IMR-90 (cell line): ENCODE data around the gene ING5. TPM values are rescaled to one million over a fixed set of nuclear protein-coding genes. Genes with fewer than 3 reads are reported as not detected.

Source experiments
- ATAC-seq: fragments of 200-7000 bp; cut with Tn5 transposase; 2 replicates; pipeline ENCODE4 v1.9.1; 2020; ENCODE audit warnings: low read depth, mild to moderate bottlenecking, moderate library complexity
- BruUV-seq: library from RNA; stranded (reverse); fragments of 400-500 nt; replicated peaks from 2 replicates; lab custom pipeline; 2021; lab: Mats Ljungman, UMichigan
- CTCF ChIA-PET: fragments of 300-600 bp; formaldehyde crosslinking; extraction: SDS; loops from one replicate; lab custom pipeline; 2021; ENCODE audit warnings: antibody characterized with exemption; lab: Yijun Ruan, JAX
- POLR2A ChIA-PET: fragments of 300-600 bp; sonication (Branson Sonifier 250); formaldehyde crosslinking; loops from one replicate; lab custom pipeline; 2022; ENCODE audit warnings: antibody characterized with exemption; ENCODE audit not compliant: unreplicated experiment; lab: Charles Lee
- DNase-seq: peaks from one replicate; pipeline ENCODE4 v3.0.0; 2013
- H2AFZ ChIP-seq: replicated peaks from 2 replicates; pipeline ENCODE3; 2013; ENCODE audit warnings: low read length, mild to moderate bottlenecking; ENCODE audit not compliant: poor library complexity
- H2AK5ac ChIP-seq: 2 replicates; pipeline ENCODE4 v1.6.1; 2013; ENCODE audit warnings: low read depth, low read length, inconsistent platforms
- H2AK9ac ChIP-seq: replicated peaks from 2 replicates; pipeline ENCODE3; 2013; ENCODE audit warnings: mild to moderate bottlenecking, low read depth, low read length, moderate library complexity; ENCODE audit not compliant: poor library complexity
- H2BK120ac ChIP-seq: 2 replicates; pipeline ENCODE4 v1.6.1; 2013; ENCODE audit warnings: low read depth, low read length, inconsistent platforms
- H2BK15ac ChIP-seq: 3 replicates; pipeline ENCODE4 v1.6.1; 2013; ENCODE audit warnings: low read depth, low read length, inconsistent platforms
- H2BK20ac ChIP-seq: 2 replicates; pipeline ENCODE4 v1.6.1; 2013; ENCODE audit warnings: low read depth, mild to moderate bottlenecking, inconsistent platforms, low read length, moderate library complexity
- H2BK5ac ChIP-seq: 2 replicates; pipeline ENCODE4 v1.6.1; 2013; ENCODE audit warnings: mild to moderate bottlenecking, low read depth, low read length, inconsistent platforms; ENCODE audit not compliant: poor library complexity, severe bottlenecking
- H3K14ac ChIP-seq: replicated peaks from 2 replicates; pipeline ENCODE4 v1.6.1; 2013; ENCODE audit warnings: low read depth, low read length, inconsistent platforms
- H3K18ac ChIP-seq: 2 replicates; pipeline ENCODE4 v1.6.1; 2013; ENCODE audit warnings: low read depth, low read length, control low read depth
- H3K23ac ChIP-seq: 2 replicates; pipeline ENCODE4 v1.6.1; 2013; ENCODE audit warnings: low read depth, low read length, inconsistent platforms
- H3K27ac ChIP-seq: 2 replicates; pipeline ENCODE4 v1.5.1; 2013; ENCODE audit warnings: mild to moderate bottlenecking, control low read depth, low read length; ENCODE audit not compliant: insufficient read depth
- H3K27me3 ChIP-seq: 2 replicates; pipeline ENCODE4 v1.6.1; 2013; ENCODE audit warnings: low read length; ENCODE audit not compliant: control insufficient read depth, insufficient read depth
- H3K36me3 ChIP-seq: 2 replicates; pipeline ENCODE4 v1.6.1; 2013; ENCODE audit warnings: low read length, mixed read lengths; ENCODE audit not compliant: control insufficient read depth, insufficient read depth
- H3K4ac ChIP-seq: 2 replicates; pipeline ENCODE4 v1.6.1; 2013; ENCODE audit warnings: low read depth, low read length, inconsistent platforms
- H3K4me1 ChIP-seq: 2 replicates; pipeline ENCODE4 v1.6.1; 2013; ENCODE audit warnings: low read length, mixed read lengths; ENCODE audit not compliant: control insufficient read depth, insufficient read depth
- H3K4me2 ChIP-seq: 2 replicates; pipeline ENCODE4 v1.6.1; 2013; ENCODE audit warnings: low read depth, mild to moderate bottlenecking, control low read depth, low read length, moderate library complexity
- H3K4me3 ChIP-seq: 2 replicates; pipeline ENCODE4 v1.5.1; 2013; ENCODE audit warnings: low read depth, mild to moderate bottlenecking, control low read depth, low read length, moderate library complexity; ENCODE audit not compliant: insufficient read depth
- H3K56ac ChIP-seq: 2 replicates; pipeline ENCODE4 v1.6.1; 2013; ENCODE audit warnings: low read length, inconsistent platforms; ENCODE audit not compliant: insufficient read depth; ENCODE audit errors: extremely low read depth
- H3K79me1 ChIP-seq, 2 experiments: 2 replicates each; pipeline ENCODE4 v1.6.1; 2013; ENCODE audit warnings: low read length in 2 of 2, inconsistent platforms in 1 of 2, low read depth in 1 of 2
- H3K9ac ChIP-seq: 2 replicates; pipeline ENCODE4 v1.6.1; 2013; ENCODE audit warnings: low read depth, low read length, control low read depth
- H3K9me1 ChIP-seq: 2 replicates; pipeline ENCODE4 v1.6.1; 2013; ENCODE audit warnings: low read length, inconsistent platforms; ENCODE audit not compliant: insufficient read depth
- H3K9me3 ChIP-seq: 2 replicates; pipeline ENCODE4 v1.6.1; 2013; ENCODE audit warnings: low read length; ENCODE audit not compliant: control insufficient read depth, insufficient read depth
- H4K20me1 ChIP-seq: 2 replicates; pipeline ENCODE4 v1.6.1; 2013; ENCODE audit warnings: low read length, inconsistent platforms; ENCODE audit not compliant: insufficient read depth
- H4K5ac ChIP-seq: 2 replicates; pipeline ENCODE4 v1.6.1; 2013; ENCODE audit warnings: mild to moderate bottlenecking, low read depth, low read length, control low read depth
- H4K8ac ChIP-seq, 2 experiments: 2 replicates each; pipeline ENCODE4 v1.6.1; 2013; ENCODE audit warnings: low read depth in 2 of 2, low read length in 2 of 2, control low read depth in 1 of 2, inconsistent platforms in 1 of 2
- H4K91ac ChIP-seq: 2 replicates; pipeline ENCODE4 v1.6.1; 2013; ENCODE audit warnings: low read depth, low read length, inconsistent platforms; ENCODE audit not compliant: insufficient read depth
- BHLHE40 ChIP-seq: fragments of 150-350 bp; IDR thresholded peaks from 2 replicates; pipeline ENCODE4 v1.6.1; 2016; ENCODE audit warnings: mild to moderate bottlenecking, low read depth, low read length
- CEBPB ChIP-seq: IDR thresholded peaks from 2 replicates; pipeline ENCODE4 v1.6.1; 2012; ENCODE audit warnings: low read depth, low read length, improper control_type of control experiment
- CHD1 ChIP-seq: IDR thresholded peaks from 2 replicates; pipeline ENCODE4 v1.6.1; 2012; ENCODE audit warnings: low read depth, low read length, improper control_type of control experiment
- CTCF ChIP-seq: conservative IDR thresholded peaks from 2 replicates; pipeline ENCODE4 v1.5.1; 2012; ENCODE audit warnings: mild to moderate bottlenecking, low read depth, low read length, improper control_type of control experiment
- ELK1 ChIP-seq: fragments of 150-350 bp; IDR thresholded peaks from 2 replicates; pipeline ENCODE4 v1.6.1; 2016; ENCODE audit warnings: low read depth, mild to moderate bottlenecking, low read length, moderate library complexity, borderline replicate concordance
- FOS ChIP-seq: fragments of 150-350 bp; IDR thresholded peaks from 2 replicates; pipeline ENCODE4 v1.6.1; 2016; ENCODE audit warnings: low read depth, low read length
- MAFK ChIP-seq: IDR thresholded peaks from 2 replicates; pipeline ENCODE4 v1.6.1; 2012; ENCODE audit warnings: low read depth, low read length, improper control_type of control experiment
- MAZ ChIP-seq: IDR thresholded peaks from 2 replicates; pipeline ENCODE4 v1.6.1; 2012; ENCODE audit warnings: low read depth, mild to moderate bottlenecking, low read length, improper control_type of control experiment, moderate library complexity, borderline replicate concordance
- NFE2L2 ChIP-seq: fragments of 150-350 bp; IDR thresholded peaks from 2 replicates; pipeline ENCODE4 v1.6.1; 2016; ENCODE audit warnings: low read depth, mild to moderate bottlenecking, low read length
- POLR2A ChIP-seq: IDR thresholded peaks from 2 replicates; pipeline ENCODE4 v1.6.1; 2012; ENCODE audit warnings: mild to moderate bottlenecking, low read depth, low read length
- RAD21 ChIP-seq: IDR thresholded peaks from 2 replicates; pipeline ENCODE4 v1.6.1; 2012; ENCODE audit warnings: low read length, improper control_type of control experiment
- RCOR1 ChIP-seq: IDR thresholded peaks from 2 replicates; pipeline ENCODE4 v1.6.1; 2012; ENCODE audit warnings: mild to moderate bottlenecking, low read length, improper control_type of control experiment; ENCODE audit not compliant: insufficient replicate concordance
- RFX5 ChIP-seq: IDR thresholded peaks from 2 replicates; pipeline ENCODE4 v1.8.0; 2012; ENCODE audit warnings: low read depth, mild to moderate bottlenecking, low read length, moderate library complexity
- SMC3 ChIP-seq: fragments of 150-350 bp; IDR thresholded peaks from 2 replicates; pipeline ENCODE4 v1.6.1; 2016; ENCODE audit warnings: low read depth, mild to moderate bottlenecking, antibody characterized with exemption, low read length, moderate library complexity
- WGBS, 2 experiments: methylation state at CpG; one replicate each; pipeline versions ENCODE4 v1.1.5 to v1.1.7; 2013; ENCODE audit warnings: missing lambda C conversion rate in 2 of 2; ENCODE audit not compliant: insufficient read length in 1 of 2; ENCODE audit errors: extremely low coverage in 2 of 2; 5-methylcytosine and 5-hydroxymethylcytosine counted together
- dilution Hi-C: fragments of 300-500 bp; cut with HindIII; formaldehyde crosslinking; loops from one replicate; pipeline ENCODE4 v1.14.3; 2018; ENCODE audit warnings: low sequenced_read_pairs; ENCODE audit not compliant: unreplicated experiment
- in situ Hi-C: fragments of 300-500 bp; cut with MboI; formaldehyde crosslinking; loops from 3 replicates; pipeline ENCODE4 v1.14.3; 2019; ENCODE audit warnings: low sequenced_read_pairs, inconsistent platforms, mixed read lengths
- intact Hi-C: fragments of 100-400 bp; cut with micrococcal nuclease; formaldehyde crosslinking; loops from 2 replicates; pipeline ENCODE4 v1.10.0; 2022
- polyA plus RNA-seq, 3 experiments: library from polyadenylated mRNA; depleted of rRNA; stranded (reverse); fragments of >200 nt; gene quantifications; 2 replicates each; pipeline ENCODE4 v1.2.3, GENCODE V29; 2012; ENCODE audit warnings: low replicate concordance in 1 of 3
- total RNA-seq: library from RNA; depleted of rRNA; stranded (reverse); fragments of >200 nt; gene quantifications from 2 replicates; pipeline ENCODE4 v1.2.3, GENCODE V29; 2012

ING5 gene
- total and polyA plus RNA-seq, 2 of the 4 experiments (the other 2 are of a cell fraction), result 36.1 to 38.9 TPM

GRCh38 chr2:241703032-241703604, 1.3 kb downstream of the ING5 start (continued):
- no peak for TF ChIP-seq FOS

GRCh38 chr2:241706537-241706936, 4.7 kb downstream of the ING5 start:
- no peak overlapping the region for H4K91ac ChIP-seq
- no peak overlapping the region for H3K14ac ChIP-seq
- peaks cover 12 to 25% of the 10 kb centered on the region in 2 experiments; a peak in 3 of 4 replicates for H3K79me1 ChIP-seq
- peaks cover 47% of the 10 kb centered on the region for H3K36me3 ChIP-seq
- no peak overlapping the region for H2AK9ac ChIP-seq
- H3K23ac ChIP-seq, result no peak overlapping the region
- H2BK15ac ChIP-seq, result no peak overlapping the region
- no peak overlapping the region for H3K4me3 ChIP-seq
- H4K5ac ChIP-seq, result no peak overlapping the region
- H4K20me1 ChIP-seq, result peaks cover 16% of the 10 kb centered on the region
- peaks cover 7% of the 10 kb centered on the region; the same call in 1 of the 2 replicates for H3K9me1 ChIP-seq
- no peak overlapping the region for H2BK20ac ChIP-seq
- no CpG with 5 or more reads among the region's 6 CpGs for WGBS, 2 experiments
- no peak overlapping the region for H4K8ac ChIP-seq
- H3K9ac ChIP-seq, result no peak overlapping the region
- POLR2A ChIA-PET, result no interaction called here
- intact Hi-C loops (loop anchor here (10.0 kb wide), 1 partner anchor 168 kb away; no protein-coding TSS in a partner anchor), in situ Hi-C loops (no loop called here), dilution Hi-C loops (no loop called here)
- H3K56ac ChIP-seq, result no peak overlapping the region
- no peak overlapping the region for H2BK120ac ChIP-seq
- ATAC-seq (no peak), DNase-seq (no peak)
- H2BK5ac ChIP-seq, result no peak overlapping the region
- CTCF ChIA-PET, result interaction anchor here (0.6 kb wide), 1 partner anchor 296 kb away, joined by 12 read pairs; no protein-coding TSS in a partner anchor
- H3K9me3 ChIP-seq, result peaks cover 4% of the 10 kb centered on the region; the same call in 1 of the 2 replicates
- no peak overlapping the region for H2AK5ac ChIP-seq
- H3K4me1 ChIP-seq, result peaks cover 4% of the 10 kb centered on the region; the same call in 1 of the 2 replicates
- no peak overlapping the region for H3K4ac ChIP-seq
- no peak overlapping the region for H3K18ac ChIP-seq
- H3K27me3 ChIP-seq, result no peaks in the 10 kb centered on the region
- no peak overlapping the region for H3K27ac ChIP-seq
- no TSS peak for BruUV-seq
- H3K4me2 ChIP-seq, result no peak overlapping the region
- no peak overlapping the region for H2AFZ ChIP-seq
- TF ChIP-seq BHLHE40 (no peak), MAZ (no peak), CTCF (no peak), RFX5 (no peak), NFE2L2 (no peak), FOS (no peak), SMC3 (no peak), MAFK (no peak), RAD21 (no peak), CHD1 (no peak), ELK1 (no peak), RCOR1 (no peak), POLR2A (no peak), CEBPB (no peak)
